Iris pigment epithelial cell (primary cell): Measurements from ENCODE around the gene SRRM5.
"Not testable (repeated sequence)": the region's sequence is repeated elsewhere in the genome, so short reads cannot be mapped to it uniquely, and the experiment has no call there.

ENCODE experiments used
- DNase-seq: peaks from one replicate; pipeline ENCODE4 v3.0.0-alpha.2; 2011; ENCODE audit warnings: low read depth

The SRRM5 gene

DNA sequence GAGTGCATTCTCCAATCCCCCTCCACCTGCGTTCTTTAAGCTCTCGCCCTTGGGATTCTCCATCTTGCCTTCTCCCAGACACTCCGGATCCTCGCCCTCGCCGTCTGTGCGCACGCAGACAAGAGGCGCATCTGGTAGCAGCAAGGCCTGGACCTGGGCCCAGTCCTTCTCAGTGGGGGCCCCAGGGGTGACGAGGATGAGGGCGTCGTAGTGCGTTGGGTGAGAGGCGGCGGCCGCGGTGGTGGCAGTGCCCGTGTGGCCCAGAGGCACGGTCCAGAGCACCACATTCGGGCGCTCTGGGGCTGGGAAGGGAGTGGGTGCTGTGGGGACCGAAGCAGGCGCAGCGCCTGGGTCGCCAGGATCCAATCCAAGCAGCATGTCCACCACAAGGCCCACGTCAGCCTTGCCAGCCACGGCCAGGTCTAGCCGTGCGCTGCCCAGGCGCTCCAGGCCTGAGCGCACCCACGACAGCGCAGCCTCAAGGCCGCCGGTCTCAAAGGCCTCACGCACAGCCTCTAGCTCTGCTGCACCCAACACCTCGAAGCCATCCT, 19.0 kb upstream of the SRRM5 start:
- no peak for DNase-seq

DNA sequence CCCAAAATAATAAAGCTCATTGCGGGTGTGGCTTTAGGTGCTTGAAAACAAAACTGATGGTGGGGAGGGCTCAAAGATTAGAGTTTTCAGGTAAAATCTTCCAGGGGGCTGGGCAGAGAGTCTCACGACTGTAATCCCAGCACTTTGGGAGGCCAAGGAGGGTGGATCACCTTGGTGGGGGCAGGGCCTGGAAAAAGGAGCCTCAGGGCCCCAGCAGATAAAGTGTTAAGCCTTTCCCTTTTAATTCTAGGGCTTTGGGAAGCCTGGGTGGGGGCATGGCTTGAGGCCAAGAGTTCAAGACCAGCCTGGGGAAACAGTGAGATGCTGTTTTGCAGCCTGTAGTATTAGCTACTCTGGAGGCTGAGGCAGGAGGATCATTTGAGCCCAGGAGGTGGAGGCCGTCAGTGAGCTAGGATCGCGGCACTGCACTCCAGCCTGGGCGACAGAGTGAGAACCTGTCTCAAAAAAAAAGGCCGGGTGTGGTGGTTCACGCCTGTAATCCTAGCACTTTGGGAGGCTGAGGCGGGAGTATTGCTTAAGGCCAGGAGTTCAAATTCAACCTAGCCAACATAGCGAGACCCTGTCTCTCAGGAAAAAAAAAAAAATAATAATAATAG, 17.7 kb upstream of the SRRM5 start:
- no peak for DNase-seq

GRCh38 chr19:43594710-43595604, 16.9 kb upstream of the SRRM5 start:
- peak; percentile 77 for DNase-seq

GRCh38 chr19:43595605-43595998, 16.3 kb upstream of the SRRM5 start:
- DNase-seq, result no peak

DNA sequence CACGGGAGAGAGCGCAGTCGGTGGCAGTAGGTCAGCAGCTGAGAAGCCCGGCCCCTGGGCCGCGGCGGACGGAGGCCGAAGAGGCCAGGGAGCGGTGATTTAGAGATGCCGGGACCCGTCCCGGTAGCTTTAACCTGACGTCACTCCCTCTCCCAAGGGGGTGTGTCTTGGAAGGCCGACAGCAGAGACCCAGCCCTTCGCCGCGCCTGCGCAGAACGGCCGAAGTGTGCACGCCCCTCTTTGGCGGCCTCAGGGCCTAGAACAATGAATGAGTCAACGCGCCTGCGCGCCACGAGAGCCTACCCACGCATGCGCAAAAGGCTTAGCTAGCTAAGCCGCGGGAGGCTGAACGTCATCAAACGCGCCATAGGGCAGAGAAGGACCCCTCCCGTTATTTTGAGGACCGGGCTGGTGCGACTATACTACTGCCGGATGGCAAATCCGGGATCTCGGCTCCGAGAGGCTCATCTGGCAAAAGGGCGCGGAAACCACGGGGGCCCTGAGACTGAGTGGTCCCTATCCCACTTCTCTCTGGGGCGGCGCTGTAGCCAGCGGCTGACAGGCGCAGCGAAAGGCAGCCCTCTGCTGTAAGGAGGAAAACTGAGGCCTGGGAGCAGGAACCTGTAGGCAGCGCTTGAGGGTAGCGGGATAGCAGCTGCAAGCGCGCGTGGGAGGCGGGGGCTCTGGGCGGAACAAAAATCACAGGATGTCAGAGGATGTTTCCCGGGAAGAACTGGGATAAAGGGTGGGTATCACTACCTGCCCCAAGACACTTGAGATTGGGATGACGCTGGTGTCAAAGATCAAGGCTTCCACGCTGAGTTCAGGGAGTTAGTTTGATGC, 15.7 kb upstream of the SRRM5 start, which contains the start of the genes IRGQ and ZNF576:
TSS of gene IRGQ (minus strand) at position 136 of the 843 bp plus-strand sequence. CDS start 796 bp downstream, outside the sequence.
TSS of gene ZNF576 (plus strand) at position 597 of the 843 bp plus-strand sequence. CDS start 514 bp downstream, outside the sequence.
- peak; percentile 98 for DNase-seq

- DNase-seq, result peak; percentile 19
Measured at GRCh38 chr19:43596842-43597461, 14.9 kb upstream of the SRRM5 start.

- no peak for DNase-seq
Measured at GRCh38 chr19:43597876-43598275, 14.0 kb upstream of the SRRM5 start.

DNA sequence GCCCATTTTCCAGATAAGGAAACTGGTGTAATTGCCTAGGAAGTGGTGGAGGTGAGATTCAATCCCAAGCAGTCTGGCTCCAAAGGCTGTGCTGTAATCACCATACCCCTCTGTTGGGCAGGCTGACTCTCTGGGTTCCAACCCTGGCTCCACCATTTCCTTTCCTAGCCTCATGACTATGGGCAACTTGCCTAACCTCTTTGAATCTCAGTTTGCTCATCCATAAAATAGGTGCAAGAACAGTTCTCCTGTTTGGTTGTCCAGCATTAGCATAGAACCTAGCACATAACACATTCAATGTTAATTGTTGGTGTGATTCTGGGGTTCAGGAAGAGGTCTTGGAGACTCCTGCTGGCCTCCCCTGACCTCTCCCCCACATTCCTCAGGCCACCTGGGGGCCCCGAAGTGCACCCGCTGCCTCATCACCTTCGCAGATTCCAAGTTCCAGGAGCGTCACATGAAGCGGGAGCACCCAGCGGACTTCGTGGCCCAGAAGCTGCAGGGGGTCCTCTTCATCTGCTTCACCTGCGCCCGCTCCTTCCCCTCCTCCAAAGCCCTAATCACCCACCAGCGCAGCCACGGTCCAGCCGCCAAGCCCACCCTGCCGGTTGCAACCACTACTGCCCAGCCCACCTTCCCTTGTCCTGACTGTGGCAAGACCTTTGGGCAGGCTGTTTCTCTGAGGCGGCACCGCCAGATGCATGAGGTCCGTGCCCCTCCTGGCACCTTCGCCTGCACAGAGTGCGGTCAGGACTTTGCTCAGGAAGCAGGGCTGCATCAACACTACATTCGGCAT, 13.2 kb upstream of the SRRM5 start:
- no peak for DNase-seq

DNA sequence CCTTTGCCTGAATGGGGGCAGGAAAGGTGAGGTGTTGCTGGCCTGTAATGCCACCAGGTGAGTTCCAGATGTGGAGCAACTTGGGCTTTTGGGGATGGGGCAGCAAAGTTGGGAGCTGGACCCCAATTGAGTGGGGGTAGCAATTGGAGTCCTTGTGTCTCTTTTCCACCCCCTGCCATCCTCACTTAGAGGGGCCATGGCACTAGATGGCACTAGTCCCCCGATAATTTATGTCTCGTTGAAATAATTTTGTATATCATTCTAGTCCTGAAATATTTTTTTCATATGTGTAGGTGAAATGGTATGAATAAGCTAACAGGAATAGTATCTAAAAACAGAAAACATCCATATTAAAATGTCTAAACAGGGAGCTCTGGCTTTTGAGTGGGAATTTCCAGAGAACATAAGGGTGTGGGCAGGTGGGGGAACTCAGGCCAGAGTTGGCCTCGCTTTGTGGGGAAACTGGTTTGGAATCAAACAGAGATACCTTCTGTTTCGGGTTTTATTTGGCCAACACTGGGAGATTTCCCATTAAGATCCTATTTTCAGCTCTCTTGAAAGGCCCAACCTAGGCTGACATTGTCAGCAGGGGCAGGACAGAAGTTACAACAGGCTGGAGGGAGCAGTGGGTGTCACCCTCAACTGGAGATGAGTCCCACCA, 12.1 kb upstream of the SRRM5 start:
- no peak for DNase-seq

DNA sequence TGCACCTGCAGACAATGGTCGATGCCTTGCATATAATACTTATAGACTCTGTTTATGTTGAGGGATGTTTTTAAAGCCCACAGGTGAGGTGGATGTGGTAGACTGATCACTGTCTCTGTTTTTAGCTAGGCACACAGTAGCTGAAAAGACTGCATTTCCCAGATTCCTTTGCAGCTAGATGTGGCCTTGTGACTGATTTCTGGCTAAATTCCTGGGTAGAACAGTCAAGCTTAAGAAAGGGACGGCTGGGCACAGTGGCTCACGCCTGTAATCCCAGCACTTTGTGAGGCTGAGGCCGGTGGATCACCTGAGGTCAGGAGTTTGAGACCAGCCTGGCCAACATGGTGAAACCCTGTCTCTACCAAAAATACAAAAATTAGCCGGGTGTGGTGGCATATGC, 11.6 kb upstream of the SRRM5 start:
- DNase-seq, result not testable (repeated sequence)

- DNase-seq, result no peak
Measured at GRCh38 chr19:43605875-43606568, 5.9 kb upstream of the SRRM5 start.

- DNase-seq, result no peak
Measured at GRCh38 chr19:43606569-43607229, 5.2 kb upstream of the SRRM5 start.

GRCh38 chr19:43607238-43608205, 4.4 kb upstream of the SRRM5 start:
- DNase-seq, result no peak

GRCh38 chr19:43609872-43610271, 2.0 kb upstream of the SRRM5 start:
- no peak for DNase-seq

DNA sequence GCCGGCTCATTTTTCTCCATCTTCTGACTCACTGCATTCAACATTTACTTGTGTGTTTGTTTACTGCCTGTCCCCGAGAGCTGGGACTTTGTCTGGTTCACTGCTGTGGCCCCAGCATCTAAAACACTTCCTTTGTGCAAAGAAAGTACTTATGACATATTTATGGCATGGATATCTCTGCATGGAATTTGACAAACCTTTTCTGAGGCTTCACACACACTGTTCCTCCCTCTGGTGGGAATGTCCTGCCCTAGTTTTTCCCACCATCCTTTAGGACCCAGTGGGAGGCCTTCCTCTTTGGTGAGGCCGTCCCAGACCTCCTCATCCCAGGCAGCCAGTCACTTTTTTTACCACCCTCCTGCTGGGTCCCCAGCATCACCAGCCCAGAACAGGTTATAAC, 1.4 kb upstream of the SRRM5 start:
- peak; percentile 31 for DNase-seq

DNA sequence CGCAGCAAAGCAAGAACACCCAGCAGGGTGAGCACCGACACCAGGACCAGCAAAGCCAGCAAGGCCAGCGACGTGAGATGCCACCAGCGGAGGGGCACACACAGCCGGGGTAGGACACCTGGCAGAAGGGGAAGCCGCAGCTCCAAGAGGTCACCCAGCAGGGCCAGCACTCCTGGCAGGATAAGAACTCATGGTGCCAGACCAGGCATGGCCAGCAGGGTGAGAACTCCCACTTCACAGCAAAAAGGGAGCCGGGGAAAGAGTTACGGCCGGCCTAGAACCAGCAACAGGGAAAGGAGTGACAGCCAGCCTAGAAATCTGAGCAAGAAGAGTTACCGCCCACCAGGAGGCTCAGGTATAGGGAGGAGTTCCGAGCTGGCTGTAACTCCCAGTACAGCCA, 486 bp downstream of the SRRM5 start:
- DNase-seq, result no peak

DNA sequence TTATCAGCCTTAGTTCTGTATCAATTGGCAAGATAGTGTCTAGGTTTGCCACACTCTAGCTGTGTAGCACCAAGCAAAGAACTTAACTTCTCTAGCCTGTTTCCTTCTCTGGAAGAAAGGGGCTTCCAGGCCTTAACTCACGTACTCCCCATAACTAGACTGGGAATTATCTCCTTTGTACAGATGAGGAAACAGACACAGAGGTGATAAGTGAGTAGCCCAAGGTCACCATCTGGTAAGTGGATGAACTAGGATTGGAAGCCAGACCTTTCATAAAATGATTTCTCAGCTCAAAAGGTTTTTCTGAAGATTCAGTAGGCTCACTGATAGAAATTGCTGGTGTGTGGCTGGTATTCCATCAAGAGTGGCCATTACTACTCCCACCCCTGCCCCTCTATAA, 4.4 kb downstream of the SRRM5 start:
- no peak for DNase-seq

- no peak for DNase-seq
Measured at GRCh38 chr19:43616954-43617353, 5.1 kb downstream of the SRRM5 start.
